NCI-H1417 (cell line): ENCODE data around the gene WHRN.

Experiments used
- DNase-seq, 3 experiments: peaks; one replicate each; lab custom pipeline; 2025; lab: John Stamatoyannopoulos, UW

WHRN gene

DNA sequence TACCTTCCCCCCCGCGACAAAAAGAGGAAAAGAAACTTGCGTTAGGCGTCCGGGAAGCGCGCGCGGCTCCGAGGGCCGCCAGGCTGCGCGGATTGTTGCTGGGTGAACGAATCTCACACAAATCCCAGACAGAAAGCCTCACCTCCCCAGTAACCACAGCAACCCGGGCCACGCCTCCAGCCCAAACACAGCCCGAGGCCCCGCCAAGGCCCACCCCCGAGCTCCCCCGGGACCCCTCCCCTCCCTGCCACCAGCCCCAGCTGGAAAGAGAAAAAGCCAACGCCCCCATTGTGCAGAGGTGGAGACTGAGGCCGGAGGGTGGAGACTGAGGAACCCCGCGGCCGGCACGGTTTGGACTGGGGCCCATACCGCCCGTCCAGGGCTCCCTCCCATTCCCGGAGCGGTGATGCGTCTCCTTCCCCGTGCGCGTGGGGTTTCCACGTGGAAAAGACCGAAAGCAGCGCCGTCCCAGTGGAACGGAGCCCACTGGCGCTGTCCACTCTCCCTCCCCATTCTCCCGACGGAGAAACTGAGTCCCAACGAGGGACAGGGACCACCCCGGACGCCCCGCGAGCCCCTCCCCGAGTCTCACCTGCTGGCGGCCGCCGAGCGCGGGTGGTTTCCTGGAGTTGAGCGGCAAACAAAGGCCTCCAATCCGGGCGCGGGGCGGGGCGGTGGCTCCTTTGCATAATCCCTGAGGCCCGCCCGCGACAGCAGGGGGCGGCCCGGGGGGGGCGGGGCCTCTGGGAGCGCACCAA, 107.2 kb downstream of the WHRN start:
- DNase-seq, result peak; percentile 86 to 95 (median 95)

DNA sequence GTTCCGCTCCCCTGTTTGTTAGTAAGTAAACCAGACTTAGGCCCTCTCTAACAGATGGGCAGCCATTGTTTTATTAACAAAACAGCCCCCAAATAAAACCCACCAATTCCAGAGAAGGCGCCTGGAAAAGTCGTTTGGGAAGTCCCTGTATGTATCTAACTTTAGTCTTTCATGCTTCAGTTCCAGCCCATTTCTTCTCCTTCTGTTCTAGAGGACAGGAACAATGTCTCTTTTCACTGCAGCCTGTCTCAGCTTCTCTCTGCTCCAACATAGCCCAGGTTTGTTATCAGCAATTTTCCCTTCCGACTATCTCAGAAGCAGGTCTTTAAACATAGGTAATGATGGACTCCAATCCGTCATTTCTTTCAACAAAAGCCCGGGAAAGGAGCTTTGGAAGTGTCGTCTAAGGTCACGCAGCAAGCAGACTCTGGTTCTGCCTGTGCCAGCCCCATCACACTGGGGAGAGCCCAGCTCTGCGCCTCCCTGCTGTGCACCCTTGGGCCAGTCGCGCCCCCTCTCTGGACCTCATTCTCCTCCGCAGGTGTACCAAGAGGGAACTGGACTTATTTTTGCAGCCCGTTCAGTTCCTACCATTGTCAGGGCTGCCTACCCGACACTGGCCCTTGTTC, 107.9 kb downstream of the WHRN start:
- DNase-seq, result peak in 1 of 3 experiments; percentile 49

DNA sequence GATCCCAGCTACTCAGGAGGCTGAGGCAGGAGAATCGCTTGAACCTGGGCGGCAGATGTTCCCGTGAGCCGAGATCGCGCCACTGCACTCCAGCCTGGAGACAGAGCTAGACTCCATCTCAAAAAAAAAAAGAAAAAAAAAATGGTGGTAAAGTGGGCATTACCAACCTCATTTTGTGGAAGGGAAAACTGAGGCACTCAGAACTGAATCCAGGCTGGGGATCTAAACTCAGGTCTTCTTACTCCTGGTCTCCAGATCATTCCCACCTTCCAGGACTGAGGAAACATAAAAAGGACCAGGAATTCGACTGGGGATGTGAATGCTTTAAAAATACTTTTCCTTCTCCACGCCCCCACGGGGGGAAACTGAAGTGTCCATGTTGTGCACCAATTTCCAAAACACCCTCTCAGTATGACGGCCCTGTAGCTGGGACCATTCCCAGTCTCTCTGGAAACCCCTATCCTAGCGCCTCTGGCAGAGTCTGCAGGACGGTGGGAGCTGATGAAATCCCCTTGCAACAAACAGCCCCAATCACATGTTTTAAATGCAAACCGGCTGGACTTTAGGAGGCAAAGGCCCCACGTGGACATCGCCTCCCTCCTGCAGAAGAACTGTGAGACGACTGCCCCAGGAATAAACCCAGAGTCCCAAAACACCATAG, 108.6 kb downstream of the WHRN start:
- no peak for DNase-seq

DNA sequence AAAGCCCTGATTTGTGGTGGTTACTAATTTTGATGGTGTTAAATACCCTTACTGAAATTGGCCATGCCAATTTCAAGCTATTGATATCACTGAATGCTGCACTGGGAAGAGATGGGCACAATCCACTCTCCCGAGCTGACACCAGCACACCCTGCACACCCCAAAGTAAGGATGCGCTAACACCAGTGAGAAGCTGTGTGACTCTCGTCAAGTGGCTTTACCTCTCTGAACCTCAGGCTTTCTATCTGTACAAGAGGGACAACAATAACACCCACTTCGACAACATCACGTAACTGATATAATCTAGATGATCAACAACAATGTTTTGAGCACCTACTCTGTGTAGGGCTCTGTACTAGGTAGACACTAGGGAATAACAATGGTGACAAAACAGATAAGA, 109.5 kb downstream of the WHRN start:
- DNase-seq, result no peak

DNA sequence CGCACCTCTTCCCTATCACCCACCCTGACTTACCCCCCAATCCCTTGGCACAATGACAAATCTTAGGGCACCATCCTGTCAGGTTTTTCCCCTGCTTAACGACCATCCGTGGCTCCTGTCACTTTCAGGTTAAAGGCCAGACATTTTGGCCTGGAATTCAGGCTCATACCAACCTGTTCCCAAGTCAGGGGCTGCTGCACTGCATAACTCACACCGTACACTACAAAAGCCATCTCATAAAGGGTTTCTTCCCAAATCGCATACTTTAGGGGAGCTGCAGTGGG, 110.0 kb downstream of the WHRN start:
- no peak for DNase-seq

DNA sequence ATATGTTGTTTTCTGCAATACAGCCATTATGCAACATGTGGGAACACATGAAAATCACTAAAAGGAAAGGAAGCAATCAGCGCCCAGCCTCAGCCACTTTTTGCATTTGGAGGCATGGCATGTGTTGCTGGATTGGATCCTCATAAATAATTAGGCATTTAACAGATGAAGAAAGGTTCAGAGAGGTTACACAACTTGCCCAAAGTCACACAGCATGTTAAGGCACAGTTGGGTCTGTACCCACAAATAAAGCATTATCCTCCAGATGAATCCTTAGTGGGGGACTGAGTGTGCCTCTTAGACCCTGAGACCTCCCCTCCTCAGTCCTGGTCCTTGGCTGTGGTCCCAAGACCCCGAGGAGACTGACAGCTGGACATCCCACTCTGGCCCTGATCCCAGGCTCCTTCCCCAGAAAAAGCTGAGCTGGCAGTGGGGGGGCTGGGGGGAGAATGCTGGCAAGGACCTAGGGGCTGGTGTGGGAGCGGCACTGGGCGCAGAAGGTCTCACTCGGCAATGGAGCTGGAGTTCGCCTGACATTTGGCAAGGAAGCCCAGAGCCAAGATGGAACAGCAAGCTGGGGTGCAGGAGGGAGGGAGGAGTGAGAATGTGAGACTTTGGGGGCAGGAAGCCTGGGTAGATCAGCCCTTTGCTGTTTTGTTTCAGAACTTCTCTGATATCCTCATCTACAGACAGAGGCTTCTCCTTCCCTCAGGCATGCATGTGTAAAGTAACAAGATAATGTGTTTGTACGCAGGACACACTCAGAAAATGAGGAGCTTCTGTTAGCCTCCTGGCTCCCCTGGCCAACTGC, 110.5 kb downstream of the WHRN start:
- DNase-seq, result no peak

DNA sequence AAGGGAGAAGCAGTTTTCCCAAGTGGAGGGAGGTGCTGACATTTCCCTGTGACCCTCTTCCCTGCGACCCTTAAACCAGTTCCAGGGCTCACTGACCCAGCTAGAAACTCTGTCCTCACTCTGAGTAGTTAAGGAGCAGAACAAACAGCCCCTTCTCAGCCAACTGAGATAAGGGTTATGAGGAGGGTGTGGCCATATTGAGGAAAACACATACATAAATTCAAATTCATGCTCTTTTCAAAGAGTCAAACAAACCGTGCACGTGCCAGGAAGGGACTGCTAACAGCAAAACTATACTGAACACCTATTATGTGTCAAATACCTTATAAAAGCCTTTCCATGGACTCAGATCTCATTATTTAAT, 112.5 kb downstream of the WHRN start:
- peak in 1 of 3 experiments; percentile 22 for DNase-seq

DNA sequence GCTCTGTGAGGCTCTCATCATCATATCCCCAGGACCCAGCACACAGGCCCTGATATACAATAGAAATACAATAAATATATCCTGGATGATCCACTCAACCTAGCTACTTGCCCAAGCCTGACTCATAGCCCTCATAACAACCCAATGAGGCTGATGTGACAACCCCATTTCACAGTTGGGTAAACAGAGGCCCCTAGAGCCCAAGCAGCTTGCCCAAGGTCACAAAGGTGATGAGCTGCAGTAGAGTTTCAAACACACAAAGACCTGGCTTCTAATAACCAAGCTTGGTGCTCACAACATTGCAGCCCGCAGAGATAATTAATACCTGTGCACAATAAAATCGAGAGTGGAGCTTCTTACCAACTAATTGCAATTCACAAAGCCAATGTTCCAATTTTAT, 114.3 kb downstream of the WHRN start:
- DNase-seq, result peak in 2 of 3 experiments; percentile 77 to 96

DNA sequence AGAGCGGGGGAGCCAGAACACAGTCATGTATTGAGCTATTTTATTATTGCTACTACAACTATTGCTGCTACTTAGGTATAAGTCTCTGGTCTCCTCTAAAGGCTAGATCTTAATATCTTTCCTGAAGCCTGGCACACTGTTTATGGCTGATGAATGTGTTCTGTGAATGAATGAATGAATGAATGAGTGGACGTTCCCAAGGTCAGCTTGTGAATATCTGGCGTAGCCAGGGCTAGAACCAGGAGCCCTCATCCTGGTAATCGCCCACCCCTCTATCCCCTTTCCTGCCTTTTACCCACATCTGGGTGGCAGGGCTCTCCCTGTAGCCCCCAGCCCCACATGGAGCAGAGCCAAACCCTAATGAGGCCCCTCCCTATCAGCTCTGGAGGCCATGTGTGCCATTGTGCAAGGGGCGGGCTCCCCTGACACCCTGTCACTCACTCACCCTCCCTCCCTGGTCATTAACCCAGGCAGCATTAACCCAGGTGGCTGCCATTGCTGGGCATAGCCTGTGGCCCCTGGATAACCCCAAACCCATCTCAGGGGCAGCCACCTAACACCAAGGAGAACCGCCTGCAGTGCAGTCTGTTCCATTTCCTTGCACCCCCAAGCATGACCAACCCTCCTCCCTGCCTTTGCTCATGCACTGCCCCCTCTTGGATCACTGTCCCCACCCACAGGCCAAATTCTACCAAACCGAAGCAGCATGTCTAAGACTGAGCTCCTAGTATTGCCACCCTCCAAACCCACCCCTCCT, 115.5 kb downstream of the WHRN start:
- DNase-seq, result no peak

DNA sequence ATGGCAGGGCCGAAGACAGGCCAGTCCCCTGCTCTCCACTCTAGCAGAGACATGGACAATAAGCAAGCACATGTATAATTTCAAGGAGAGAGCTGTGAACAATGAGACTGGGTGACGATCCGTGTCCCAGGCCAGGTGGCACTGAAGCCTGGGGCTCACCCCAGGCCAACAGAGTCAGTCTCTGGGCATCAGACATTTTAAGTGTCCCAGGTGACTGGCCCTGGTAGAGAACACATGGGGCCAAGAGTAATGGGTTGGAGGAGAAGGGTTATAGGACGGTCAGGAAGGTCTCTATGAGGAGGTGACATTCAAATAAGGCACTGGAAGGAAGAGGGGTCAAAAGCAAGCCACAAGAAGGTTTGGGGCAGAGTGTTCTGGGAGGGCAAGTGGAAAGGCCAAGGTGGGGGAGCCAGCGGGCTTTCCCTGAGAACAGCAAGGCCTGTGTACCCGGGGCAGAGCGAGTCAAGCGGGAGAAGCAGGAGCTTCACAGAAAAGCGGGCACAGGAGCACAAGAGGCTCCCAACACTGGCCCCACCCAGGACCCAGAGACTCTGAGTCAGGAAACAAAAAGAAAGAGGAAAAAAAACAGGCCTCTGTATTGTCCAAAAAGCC, 116.4 kb downstream of the WHRN start:
- DNase-seq, result no peak

DNA sequence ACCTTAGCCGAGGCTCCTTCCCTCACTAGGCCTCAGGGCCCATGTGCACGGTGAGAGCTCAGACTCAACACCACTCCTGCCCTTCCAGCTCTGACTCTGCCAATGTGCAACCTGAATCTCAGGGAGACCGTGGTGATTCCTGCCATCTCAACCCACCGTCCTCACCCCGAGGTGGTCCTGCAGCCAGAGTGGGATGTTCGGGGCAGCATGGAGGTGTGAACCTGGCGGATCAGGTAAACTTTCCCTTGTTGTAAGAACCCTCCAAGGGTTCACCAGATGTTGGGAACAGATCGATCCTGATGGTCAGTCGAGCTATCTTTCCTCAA, 117.0 kb downstream of the WHRN start:
- DNase-seq, result no peak

DNA sequence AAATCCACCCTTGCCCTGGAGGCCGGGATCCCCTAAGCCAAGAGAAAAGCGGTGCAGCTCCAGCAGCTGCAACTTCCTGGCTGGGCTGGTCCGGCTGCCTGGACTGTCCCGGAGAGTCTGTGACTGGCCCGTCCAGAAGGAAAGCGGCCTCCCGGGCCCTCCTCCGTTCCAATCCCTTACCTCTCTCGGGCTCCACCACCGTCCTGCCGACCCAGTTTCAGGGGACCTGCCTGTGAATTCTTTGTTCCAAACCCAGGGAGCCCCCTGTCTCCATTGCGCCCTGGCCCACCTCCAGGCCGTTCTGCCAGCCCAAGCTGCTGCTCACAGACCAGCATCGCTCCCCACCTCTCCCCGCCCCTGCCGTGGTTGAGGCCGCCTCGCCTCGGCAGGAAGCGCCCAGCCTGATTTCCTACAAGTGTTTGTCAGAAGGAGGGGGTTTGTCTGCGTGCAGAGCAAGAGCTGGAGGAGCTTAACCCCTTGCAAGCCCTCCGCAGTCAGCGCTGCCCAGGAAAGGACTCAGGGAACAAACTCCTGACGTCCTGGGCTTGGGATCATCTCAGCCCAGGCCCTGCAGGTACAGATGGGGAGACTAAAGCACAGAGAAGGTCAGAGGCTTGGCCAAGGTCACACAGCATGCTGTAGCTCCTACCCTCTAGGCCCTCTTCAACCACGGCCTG, 117.5 kb downstream of the WHRN start, which contains the start of gene AKNA:
AKNA (minus strand) TSS at position 303 of the 677 bp plus-strand sequence. CDS start 6,649 bp downstream, outside the sequence.
- peak in 2 of 3 experiments; percentile 30 to 67 for DNase-seq

DNA sequence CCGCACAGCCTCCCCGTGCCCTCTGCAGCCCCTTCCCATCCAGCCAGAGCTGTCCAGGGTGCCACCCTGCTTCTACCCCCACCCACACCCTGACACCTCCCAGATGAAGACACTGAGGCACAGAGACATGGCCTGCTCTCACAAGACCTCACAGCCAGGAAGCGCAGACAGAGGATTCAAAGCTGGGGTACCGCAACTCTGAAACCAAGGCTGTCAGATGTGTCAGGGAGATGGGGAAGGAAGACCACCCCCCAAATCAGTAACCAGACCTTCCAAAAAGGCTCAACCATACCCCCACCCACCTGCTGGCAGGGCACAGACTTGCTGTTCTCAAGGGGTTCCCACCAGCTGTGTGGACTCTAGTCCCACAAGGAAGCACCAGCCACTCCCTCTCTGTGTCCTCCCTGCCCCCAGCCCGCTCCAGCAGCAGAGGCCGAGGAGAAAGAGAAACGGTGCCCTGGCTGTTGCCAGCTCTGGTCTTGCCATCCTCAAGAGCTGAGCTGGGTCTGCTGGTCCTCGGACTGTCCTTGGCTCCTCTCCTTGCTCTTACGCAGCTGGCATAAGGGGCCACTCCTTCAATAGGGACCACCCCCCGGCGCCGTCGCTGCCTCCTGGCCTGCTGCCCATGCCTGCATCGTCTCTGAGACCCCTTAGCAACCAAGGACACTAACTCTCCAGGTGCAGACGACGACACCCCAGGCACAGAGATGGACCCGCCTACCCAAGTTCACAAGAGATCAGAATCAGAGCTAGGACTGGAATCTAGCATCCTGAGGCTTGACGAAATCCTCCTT, 118.2 kb downstream of the WHRN start:
- DNase-seq, result peak in 2 of 3 experiments; percentile 28 to 62

DNA sequence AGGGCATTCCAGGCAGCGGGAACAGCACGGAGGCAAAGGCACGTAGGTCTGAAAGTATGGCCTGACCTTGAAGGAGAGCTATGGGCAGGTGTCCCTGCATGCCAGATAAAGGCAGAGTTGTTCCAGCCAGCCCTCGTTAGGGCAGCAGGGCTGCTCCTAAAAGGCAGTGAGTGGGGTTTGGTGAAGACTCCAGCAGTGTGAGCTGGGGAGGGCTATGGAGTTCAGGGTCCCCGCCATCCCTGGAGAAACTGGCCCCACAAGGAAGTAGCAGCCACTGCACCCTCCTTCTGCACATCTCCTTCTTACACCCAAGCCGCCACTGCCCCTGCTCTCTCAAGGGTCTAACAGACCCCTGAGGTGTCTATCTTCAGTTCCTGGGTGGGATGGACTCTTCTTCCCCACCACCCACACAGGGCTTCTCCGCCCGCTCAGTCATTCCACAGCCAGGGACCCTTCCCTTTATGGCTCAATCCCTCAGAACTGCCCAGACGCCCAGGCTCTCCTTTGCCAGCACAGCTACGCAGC, 118.8 kb downstream of the WHRN start:
- DNase-seq, result no peak

DNA sequence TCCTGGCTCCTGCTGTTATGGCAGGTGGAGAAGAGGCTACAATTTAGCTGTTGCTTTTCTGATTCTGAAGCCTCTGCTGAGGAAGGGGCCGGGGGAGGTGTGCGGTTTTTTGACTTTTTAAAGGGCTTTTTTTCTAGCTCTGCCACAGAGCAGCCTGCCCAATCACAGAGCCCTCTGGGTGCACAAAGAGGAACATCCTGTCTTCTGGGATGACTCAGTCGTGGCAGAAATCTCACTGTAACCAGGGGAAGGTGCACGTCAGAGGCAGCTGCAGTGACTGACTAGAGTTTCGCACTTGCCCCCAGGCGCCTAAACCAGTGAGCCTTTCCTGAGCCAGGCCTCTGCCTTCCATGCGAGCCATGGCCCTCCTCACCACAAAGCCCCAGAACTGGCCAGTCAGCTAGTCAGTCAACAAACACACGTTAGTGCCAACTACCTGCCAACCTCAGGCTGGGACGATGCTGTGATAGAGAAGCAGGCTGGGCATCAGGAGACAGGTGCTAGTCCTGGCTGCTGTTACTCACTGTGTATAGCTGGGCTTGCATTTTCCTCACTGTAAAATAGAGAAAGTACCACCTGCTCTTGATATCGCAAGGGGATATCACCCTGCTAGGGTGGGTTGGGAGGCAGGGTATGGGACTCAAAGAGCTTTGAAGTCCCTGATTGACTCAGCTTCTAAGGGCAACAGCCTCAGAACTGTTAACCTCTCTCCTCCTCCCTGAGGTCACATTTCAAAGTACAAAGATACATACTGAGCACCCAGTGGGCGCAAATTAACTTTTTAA, 119.7 kb downstream of the WHRN start:
- DNase-seq, result no peak

DNA sequence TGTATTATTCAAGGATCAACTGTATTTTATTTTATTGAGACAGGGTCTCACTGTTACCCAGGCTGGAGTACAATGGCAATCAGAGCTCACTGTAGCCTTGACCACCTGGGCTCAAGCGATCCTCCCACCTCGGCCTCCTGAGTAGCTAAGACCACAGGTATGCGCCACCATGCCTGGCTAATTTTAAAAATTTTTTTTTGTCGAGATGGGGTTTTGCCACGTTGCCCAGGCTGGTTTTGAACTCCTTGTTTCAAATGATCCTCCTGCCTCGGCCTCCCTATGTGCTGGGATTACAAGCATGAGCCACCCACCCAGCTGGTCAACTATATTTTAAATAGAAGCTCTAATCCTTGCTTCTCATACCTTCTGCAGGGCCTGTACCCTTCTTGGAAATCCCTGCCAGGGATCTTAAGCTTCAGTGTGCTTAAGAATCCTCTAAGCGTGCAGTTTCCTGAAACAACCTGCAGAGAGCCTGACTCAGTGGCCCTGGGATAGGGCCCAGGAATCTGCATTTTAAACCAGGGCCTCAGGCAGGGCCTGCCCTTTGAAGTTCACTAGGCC, 120.4 kb downstream of the WHRN start:
- no peak for DNase-seq

DNA sequence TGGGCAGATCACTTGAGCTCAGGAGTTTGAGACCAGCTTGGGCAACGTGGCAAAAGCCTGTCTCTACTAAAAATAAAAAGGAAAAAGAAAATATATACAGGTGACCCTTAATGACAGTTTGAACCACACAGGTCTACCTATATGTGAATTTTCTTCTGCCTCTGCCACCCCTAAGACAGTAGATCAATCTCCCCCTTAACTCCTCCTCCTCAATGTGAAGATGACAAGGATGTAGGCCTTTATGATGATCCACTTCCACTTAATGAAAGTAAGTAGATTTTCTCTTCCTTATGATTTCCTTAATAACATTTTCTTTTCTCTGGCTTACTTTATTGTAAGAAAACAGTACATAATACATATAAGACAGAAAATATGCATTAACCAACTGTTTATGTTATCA, 120.9 kb downstream of the WHRN start:
- DNase-seq, result no peak

DNA sequence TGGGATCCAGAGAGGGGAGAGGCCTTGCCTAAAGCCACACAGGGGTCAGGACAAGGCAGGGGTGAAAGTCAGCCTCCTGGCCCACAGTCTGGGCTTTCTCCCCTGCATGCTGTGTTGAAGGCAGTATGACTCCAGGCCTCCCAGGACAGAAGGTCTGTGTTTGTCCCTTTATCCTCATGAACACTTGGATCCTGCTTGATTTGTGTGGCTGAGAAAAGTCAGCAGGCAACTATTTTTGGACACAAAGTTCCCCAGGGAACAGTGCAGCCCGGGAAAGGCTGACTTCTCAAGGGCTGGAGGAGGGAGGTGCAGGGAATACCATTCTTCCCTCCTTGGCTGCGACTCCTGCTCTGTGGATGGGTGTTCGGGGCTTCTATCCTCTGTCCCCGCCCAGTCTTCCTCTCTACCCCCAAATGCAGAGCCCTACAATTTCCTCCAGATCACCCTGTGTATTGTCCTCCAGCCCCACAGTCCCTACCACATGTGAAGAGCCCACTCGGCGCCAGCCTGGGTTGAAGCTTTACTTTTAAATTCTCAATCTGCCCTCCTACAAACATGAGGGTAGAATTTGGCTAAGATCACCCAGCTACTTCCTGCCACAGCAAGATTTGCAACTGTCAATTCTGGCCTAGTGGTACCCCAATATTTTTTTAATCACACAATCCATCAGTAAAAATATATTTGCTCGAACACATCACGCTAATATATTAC, 121.6 kb downstream of the WHRN start:
- no peak for DNase-seq
